Naive thymus-derived CD8-positive, alpha-beta T cell (primary cell): ENCODE measurements around the gene NKAIN2. TPM values are rescaled to one million over a fixed set of nuclear protein-coding genes. Genes with fewer than 3 reads are reported as not detected.
"Not testable (repeated sequence)": the region's sequence is repeated elsewhere in the genome, so short reads cannot be mapped to it uniquely, and the experiment has no call there.

Source experiments
- ATAC-seq, 2 donors: fragments of 150-1000 bp; cut with Tn5 transposase in 1 of 2; sonication (Bioruptor Pico), chemical (Tn5 transposase) in 1 of 2; 1 replicate in 1 of 2; 2 replicates in 1 of 2; pipeline ENCODE4 v1.10.0; 2021; ENCODE audit warnings: mild to moderate bottlenecking in 2 of 2, moderate library complexity in 2 of 2
- POLR2A ChIA-PET: fragments of 350-600 bp; sonication (Branson Sonifier 250); formaldehyde crosslinking; loops from one replicate; lab custom pipeline; 2021; ENCODE audit warnings: antibody characterized with exemption; lab: Charles Lee
- DNase-seq, 10 donors: peaks; one replicate each; pipeline versions ENCODE4 v3.0.0 to v3.0.0-alpha.2; 2020 to 2022
- H3K27ac Mint-ChIP-seq, 10 donors: one replicate each; pipeline ENCODE4 v1.8.0; 2020 to 2022; ENCODE audit warnings: mild to moderate bottlenecking in 10 of 10, mixed read lengths in 10 of 10, moderate library complexity in 4 of 10, inconsistent platforms in 1 of 10
- H3K27me3 Mint-ChIP-seq, 5 donors: one replicate each; pipeline ENCODE4 v1.8.0; 2021 to 2022; ENCODE audit warnings: mixed read lengths in 5 of 5
- H3K36me3 Mint-ChIP-seq, 3 donors: one replicate each; pipeline ENCODE4 v1.8.0; 2020 to 2022; ENCODE audit warnings: mixed read lengths in 3 of 3, mild to moderate bottlenecking in 2 of 3, inconsistent platforms in 1 of 3
- H3K4me1 Mint-ChIP-seq, 4 donors: one replicate each; pipeline ENCODE4 v1.8.0; 2021 to 2022; ENCODE audit warnings: mixed read lengths in 4 of 4
- H3K4me3 Mint-ChIP-seq, 10 donors: one replicate each; pipeline ENCODE4 v1.8.0; 2020 to 2022; ENCODE audit warnings: mild to moderate bottlenecking in 10 of 10, mixed read lengths in 10 of 10, moderate library complexity in 6 of 10, inconsistent platforms in 1 of 10
- H3K9me3 Mint-ChIP-seq, 9 donors: one replicate each; pipeline ENCODE4 v1.8.0; 2020 to 2022; ENCODE audit warnings: mixed read lengths in 9 of 9, mild to moderate bottlenecking in 3 of 9, inconsistent platforms in 1 of 9, moderate library complexity in 1 of 9
- polyA plus RNA-seq, 3 donors: library from polyadenylated mRNA; unstranded; fragments of 300-500 nt; fragmentation: Illumina TruSeq; gene quantifications; one replicate each; pipeline ENCODE4 v1.2.3, GENCODE V29; 2021
- total RNA-seq, 8 experiments: library from RNA in 2 of 8; stranded (reverse) in 2 of 8; gene quantifications; one replicate each; pipeline ENCODE4 v1.2.3 and lab custom pipeline; 2021 to 2026

NKAIN2 gene
- total and polyA plus RNA-seq, 5 experiments from 2014 or later, result not detected

DNA sequence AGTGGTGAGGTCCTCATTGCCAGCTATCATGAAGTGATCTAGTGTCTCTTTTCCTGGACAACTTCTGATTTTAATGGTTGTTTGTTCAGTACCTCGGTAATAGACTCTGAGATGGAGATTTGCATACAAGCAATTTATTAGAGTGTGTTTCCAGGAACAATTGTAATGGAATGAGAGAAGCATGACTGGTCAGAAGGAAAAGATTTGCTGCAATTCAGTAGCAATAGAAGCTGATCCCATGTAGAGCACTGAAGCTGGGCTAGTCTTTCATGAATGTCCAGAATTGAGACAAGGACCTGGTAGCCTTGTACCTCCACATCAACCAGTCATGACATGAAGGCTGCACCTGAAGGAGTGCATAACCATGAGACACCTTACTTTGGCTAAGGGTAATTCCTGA is 526.5 kb downstream of the NKAIN2 start:
- ATAC-seq, result no peak
- no peak overlapping the region for H3K27ac Mint-ChIP-seq
- no peak for DNase-seq
- H3K27me3 Mint-ChIP-seq, result peaks cover 0 to 2% (median 0%) of the 10 kb centered on the region in 5 donors
- H3K36me3 Mint-ChIP-seq, result no peaks in the 10 kb centered on the region
- H3K4me3 Mint-ChIP-seq, result no peak overlapping the region
- H3K4me1 Mint-ChIP-seq, result no peaks in the 10 kb centered on the region
- peaks cover 0 to 7% (median 0%) of the 10 kb centered on the region in 9 donors for H3K9me3 Mint-ChIP-seq
- POLR2A ChIA-PET, result no interaction called here

DNA sequence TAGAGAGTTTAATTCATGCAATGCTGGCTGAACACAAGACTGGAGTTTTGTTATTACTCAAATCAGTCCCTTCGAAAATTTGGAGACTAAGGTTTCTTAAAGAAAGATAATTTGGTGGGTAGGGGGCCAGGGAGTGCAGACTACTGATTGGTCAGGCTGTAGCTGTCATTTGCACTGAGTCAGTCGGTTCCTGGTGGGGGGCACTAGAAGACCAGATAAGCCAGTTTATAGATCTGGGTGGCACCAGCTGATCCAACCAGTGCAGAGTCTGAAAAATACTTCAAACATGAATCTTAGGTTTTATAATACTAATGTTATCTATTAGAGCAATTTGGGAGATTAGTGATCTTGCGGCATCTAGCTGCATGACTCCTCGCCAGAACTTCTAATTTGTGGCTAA is 530.7 kb downstream of the NKAIN2 start:
- Mint-ChIP-seq H3K4me3 (no peak overlapping the region), H3K27ac (no peak overlapping the region), H3K9me3 (peaks cover 0 to 7% (median 0%) of the 10 kb centered on the region in 9 donors), H3K27me3 (peaks cover 0 to 2% (median 0%) of the 10 kb centered on the region in 5 donors), H3K4me1 (no peaks in the 10 kb centered on the region), H3K36me3 (no peaks in the 10 kb centered on the region)
- ATAC-seq, result no peak
- POLR2A ChIA-PET, result no interaction called here
- DNase-seq, result no peak

DNA sequence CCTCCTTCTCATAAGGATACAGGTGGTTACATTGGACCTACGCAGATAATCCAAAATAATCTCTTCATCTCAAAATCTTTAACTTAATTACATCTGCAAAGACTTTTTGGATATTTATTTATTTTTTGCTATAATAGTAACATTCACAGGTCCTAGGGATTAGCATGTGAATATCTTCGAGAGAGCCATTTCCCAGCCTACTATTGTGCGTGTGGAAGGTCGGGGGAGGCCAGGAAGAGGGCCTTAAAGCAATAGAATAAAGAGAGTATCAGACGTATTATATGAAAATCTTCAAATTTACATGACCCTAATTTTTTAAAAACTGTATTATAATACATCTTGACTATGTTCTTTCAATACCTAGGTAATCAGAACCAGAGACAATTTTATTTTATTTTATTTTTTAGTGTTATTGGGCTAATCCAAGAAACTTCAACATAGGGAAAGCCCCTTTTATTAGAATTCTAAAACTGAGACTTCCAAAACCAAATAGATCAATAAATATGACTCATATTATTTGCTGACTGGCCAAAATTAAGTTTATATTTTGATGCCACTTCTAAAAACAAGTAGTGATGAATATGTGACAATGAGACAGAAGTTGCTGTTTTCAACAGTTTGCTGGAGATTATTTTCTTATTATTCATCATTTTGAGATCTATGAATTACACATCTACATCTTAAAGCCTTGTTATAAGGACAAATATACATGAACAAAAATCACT is 536.1 kb downstream of the NKAIN2 start:
- Mint-ChIP-seq H3K27ac (no peak overlapping the region), H3K4me3 (no peak overlapping the region), H3K36me3 (no peaks in the 10 kb centered on the region), H3K9me3 (peaks cover 0 to 4% (median 3%) of the 10 kb centered on the region in 9 donors), H3K27me3 (no peaks in the 10 kb centered on the region), H3K4me1 (no peaks in the 10 kb centered on the region)
- DNase-seq (no peak), ATAC-seq (no peak)
- POLR2A ChIA-PET, result no interaction called here

DNA sequence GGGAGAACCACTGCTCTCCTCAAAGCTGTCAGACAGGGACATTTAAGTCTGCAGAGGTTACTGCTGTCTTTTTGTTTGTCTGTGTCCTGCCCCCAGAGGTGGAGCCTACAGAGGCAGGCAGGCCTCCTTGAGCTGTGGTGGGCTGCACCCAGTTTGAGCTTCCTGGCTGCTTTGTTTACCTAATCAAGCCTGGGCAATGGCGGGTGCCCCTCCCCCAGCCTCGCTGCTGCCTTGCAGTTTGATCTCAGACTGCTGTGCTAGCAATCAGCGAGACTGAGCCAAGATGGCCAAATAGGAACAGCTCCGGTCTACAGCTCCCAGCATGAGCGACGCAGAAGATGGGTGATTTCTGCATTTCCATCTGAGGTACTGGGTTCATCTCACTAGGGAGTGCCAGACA is 544.7 kb downstream of the NKAIN2 start:
- ATAC-seq, result not testable (repeated sequence)

DNA sequence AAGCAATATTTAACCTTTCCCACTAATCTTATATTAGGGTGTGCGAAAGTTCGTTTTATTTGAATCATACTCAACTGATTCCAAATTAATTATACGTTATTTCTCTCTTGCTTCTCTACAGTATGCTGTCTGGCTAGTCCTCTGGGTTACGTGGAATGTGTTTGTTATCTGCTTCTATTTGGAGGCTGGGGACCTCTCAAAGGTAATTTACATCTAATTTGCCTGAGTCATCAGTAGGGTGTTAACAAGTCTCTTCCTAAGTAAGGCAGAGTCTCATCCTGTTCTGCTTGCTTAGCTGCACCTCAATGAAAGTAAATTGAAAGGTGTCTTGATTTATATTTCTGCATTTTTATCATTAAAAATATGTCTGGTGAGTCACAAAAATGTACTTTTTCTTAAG is 551.5 kb downstream of the NKAIN2 start:
- no peaks in the 10 kb centered on the region for H3K27me3 Mint-ChIP-seq
- H3K4me1 Mint-ChIP-seq, result no peaks in the 10 kb centered on the region
- ATAC-seq, result no peak
- POLR2A ChIA-PET, result no interaction called here
- peaks cover 0 to 22% (median 3%) of the 10 kb centered on the region in 9 donors for H3K9me3 Mint-ChIP-seq
- DNase-seq, result no peak
- no peak overlapping the region for H3K27ac Mint-ChIP-seq
- H3K36me3 Mint-ChIP-seq, result no peaks in the 10 kb centered on the region
- H3K4me3 Mint-ChIP-seq, result no peak overlapping the region

More for the DNA sequence above, 544.7 kb downstream of the NKAIN2 start:
- POLR2A ChIA-PET, H3K4me1 Mint-ChIP-seq, H3K36me3 Mint-ChIP-seq, H3K27me3 Mint-ChIP-seq, DNase-seq, H3K27ac Mint-ChIP-seq, H3K4me3 Mint-ChIP-seq: not testable (repeated sequence)
- peaks cover 0 to 19% (median 4%) of the 10 kb centered on the region in 9 donors for H3K9me3 Mint-ChIP-seq

DNA sequence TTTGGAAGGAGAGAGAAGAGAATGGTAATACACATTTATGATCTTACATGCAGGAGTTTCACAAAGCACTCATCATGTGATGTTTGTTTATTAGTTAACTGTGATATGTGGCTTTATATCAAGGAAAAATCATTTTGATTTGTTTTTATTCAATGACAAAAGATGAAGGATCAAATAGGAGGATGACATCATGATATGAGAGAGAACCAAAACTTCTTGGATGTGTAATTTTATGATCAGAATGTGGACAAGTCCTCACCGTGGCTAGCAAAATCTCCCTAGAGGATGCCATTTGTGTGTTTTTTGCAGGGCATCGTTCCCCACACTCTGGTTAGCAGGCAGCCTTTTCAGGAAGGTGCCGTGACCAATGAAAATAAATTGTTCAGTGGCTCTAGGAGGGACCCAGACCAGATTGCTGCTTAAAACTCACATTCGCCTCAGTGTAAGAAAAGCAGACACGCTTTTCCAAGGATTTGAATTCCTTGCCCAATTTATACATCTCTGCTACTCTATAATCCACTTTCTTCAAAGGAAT is 552.7 kb downstream of the NKAIN2 start:
- H3K4me1 Mint-ChIP-seq, result no peaks in the 10 kb centered on the region
- H3K9me3 Mint-ChIP-seq, result peaks cover 0 to 25% (median 3%) of the 10 kb centered on the region in 9 donors
- no peaks in the 10 kb centered on the region for H3K27me3 Mint-ChIP-seq
- POLR2A ChIA-PET, result no interaction called here
- no peak overlapping the region for H3K4me3 Mint-ChIP-seq
- DNase-seq, result no peak
- no peaks in the 10 kb centered on the region for H3K36me3 Mint-ChIP-seq
- ATAC-seq, result no peak
- H3K27ac Mint-ChIP-seq, result no peak overlapping the region

DNA sequence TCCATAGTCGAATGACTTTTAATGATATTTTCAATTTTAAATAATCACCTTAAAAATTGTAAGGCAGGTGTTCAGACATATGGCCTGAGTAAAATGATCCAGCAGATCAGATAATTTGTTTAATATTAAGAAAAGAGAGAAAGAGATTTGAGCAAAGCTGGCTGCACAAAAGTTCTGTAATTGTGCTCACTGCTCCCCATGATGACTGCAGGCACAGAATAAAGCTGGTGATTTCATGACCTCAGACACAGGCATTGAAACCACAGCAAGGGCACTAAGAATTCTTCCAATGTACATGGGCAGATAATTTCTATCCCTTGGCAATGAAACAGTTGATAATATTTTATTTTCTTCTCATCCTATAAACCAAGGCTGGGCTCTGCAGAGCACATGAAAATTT is 553.1 kb downstream of the NKAIN2 start:
- no peak for DNase-seq
- Mint-ChIP-seq H3K36me3 (no peaks in the 10 kb centered on the region), H3K9me3 (peaks cover 0 to 29% (median 3%) of the 10 kb centered on the region in 9 donors), H3K27ac (no peak overlapping the region), H3K4me3 (no peak overlapping the region), H3K4me1 (no peaks in the 10 kb centered on the region), H3K27me3 (no peaks in the 10 kb centered on the region)
- POLR2A ChIA-PET, result no interaction called here
- no peak for ATAC-seq

DNA sequence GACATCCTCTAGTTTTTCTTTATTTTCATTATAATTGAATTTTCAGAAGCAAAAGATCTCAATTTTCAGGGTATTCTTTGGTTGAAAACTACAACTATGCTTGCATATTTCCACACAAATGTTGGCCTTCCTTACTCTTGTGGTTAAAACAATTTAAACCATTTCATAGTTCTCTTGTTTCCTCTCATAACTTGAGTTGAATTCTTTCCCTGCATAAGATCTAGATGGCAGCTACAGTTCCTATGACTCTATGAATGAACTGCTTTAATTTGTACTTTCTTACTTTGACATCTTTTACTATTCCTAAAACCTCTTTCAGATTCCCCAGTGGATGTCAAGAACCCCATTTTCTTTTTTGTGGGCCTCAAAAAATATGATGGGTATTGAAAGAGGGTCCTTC is 564.5 kb downstream of the NKAIN2 start:
- no peaks in the 10 kb centered on the region for H3K4me1 Mint-ChIP-seq
- DNase-seq (no peak), ATAC-seq (no peak)
- no peaks in the 10 kb centered on the region for H3K27me3 Mint-ChIP-seq
- POLR2A ChIA-PET, result no interaction called here
- H3K4me3 Mint-ChIP-seq, result no peak overlapping the region
- peaks cover 0 to 21% (median 3%) of the 10 kb centered on the region in 9 donors for H3K9me3 Mint-ChIP-seq
- H3K27ac Mint-ChIP-seq, result no peak overlapping the region
- H3K36me3 Mint-ChIP-seq, result no peaks in the 10 kb centered on the region

DNA sequence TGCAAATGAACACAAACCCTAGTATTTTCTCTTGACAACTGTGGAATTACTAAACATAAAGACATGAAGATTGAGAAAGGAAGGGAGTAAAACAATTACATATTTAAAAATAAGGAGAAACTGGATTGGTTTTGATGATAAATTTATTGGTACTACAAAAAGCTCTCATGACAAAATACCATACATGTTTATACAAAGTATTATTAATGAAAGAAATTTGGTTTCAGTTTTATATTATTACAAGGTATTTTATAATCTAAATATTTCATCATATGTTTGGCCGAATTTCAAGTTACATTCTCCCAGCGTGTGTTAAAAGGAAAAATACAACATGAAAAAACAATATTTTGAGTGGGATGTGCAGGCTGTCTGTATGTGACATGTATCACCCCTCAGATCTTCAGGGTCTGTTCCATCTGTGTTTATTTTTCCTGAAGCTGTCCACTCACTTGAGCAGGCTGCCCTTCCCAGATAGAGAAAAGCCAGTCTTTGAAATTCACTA is 568.4 kb downstream of the NKAIN2 start:
- no peak overlapping the region for H3K4me3 Mint-ChIP-seq
- no peaks in the 10 kb centered on the region for H3K4me1 Mint-ChIP-seq
- H3K27ac Mint-ChIP-seq, result no peak overlapping the region
- H3K9me3 Mint-ChIP-seq, result peaks cover 0 to 8% (median 0%) of the 10 kb centered on the region in 9 donors
- ATAC-seq, result no peak
- POLR2A ChIA-PET, result no interaction called here
- no peaks in the 10 kb centered on the region for H3K27me3 Mint-ChIP-seq
- no peak for DNase-seq
- H3K36me3 Mint-ChIP-seq, result no peaks in the 10 kb centered on the region

DNA sequence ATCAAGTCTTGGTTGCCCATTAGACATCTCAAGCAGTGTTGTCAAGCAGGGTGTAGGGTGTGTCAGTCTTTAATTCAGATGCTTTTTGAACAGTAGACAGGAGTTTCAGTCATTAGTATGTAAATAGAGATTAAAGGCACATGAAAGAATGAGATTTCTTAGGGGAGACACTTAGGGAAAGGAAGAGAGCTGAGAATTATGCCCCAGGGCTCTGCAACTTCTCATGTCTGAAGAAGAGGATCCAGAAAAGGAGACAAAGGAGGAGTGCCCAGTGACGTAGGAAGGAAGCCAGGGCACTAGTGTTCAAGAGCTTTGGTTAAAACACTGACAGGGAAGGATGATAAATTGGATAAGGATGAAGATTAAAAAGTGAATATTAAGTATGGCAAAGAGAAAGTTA is 569.7 kb downstream of the NKAIN2 start:
- DNase-seq (no peak), ATAC-seq (no peak)
- H3K4me1 Mint-ChIP-seq, result no peaks in the 10 kb centered on the region
- no peaks in the 10 kb centered on the region for H3K36me3 Mint-ChIP-seq
- no peaks in the 10 kb centered on the region for H3K27me3 Mint-ChIP-seq
- H3K4me3 Mint-ChIP-seq, result no peak overlapping the region
- peaks cover 0 to 11% (median 0%) of the 10 kb centered on the region in 9 donors for H3K9me3 Mint-ChIP-seq
- POLR2A ChIA-PET, result no interaction called here
- H3K27ac Mint-ChIP-seq, result no peak overlapping the region

DNA sequence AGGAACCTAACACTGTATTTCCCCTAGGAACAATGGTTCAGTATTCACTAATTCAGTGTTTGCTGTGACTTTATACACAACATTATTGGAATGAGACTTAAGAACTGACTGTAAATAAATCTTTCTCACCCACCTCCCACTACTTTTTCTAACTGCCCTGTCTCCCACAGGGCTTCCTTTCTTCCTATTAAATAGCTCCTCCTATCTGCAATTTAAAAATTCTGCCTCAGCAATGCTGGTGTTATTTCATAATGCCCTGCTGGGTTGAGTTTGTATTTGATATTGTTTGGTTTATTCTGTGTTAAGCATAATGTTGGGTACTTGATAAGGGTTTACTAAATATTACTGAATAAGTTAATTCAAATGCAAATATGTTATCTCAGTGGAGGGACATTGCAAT is 585.5 kb downstream of the NKAIN2 start:
- Mint-ChIP-seq H3K9me3 (peaks cover 0 to 9% (median 3%) of the 10 kb centered on the region in 9 donors), H3K4me1 (no peaks in the 10 kb centered on the region), H3K27ac (no peak overlapping the region), H3K27me3 (no peaks in the 10 kb centered on the region), H3K36me3 (no peaks in the 10 kb centered on the region), H3K4me3 (no peak overlapping the region)
- DNase-seq, result no peak
- no peak for ATAC-seq
- POLR2A ChIA-PET, result no interaction called here

DNA sequence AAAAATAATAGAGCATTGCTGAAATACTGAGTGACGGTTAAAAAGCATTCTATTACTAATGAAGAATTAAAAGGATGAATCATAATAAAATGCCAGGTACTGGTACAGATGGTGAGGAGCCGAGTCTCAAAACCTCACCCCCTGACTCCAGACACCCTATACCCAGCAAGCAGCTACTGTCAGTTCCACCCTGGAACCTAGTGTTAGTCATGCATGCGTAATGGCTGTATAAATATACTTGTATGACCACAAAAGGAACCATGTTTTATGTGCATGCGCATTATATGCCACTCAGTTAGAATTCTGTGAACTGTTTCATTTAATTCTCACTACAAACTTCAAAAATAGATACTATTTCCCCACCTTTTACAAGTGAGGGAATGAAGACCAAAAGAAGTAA is 589.9 kb downstream of the NKAIN2 start:
- Mint-ChIP-seq H3K27ac (no peak overlapping the region), H3K36me3 (no peaks in the 10 kb centered on the region), H3K4me3 (no peak overlapping the region), H3K27me3 (no peaks in the 10 kb centered on the region), H3K4me1 (no peaks in the 10 kb centered on the region), H3K9me3 (peaks cover 0 to 11% (median 3%) of the 10 kb centered on the region in 9 donors)
- ATAC-seq (no peak), DNase-seq (no peak)
- POLR2A ChIA-PET, result no interaction called here

DNA sequence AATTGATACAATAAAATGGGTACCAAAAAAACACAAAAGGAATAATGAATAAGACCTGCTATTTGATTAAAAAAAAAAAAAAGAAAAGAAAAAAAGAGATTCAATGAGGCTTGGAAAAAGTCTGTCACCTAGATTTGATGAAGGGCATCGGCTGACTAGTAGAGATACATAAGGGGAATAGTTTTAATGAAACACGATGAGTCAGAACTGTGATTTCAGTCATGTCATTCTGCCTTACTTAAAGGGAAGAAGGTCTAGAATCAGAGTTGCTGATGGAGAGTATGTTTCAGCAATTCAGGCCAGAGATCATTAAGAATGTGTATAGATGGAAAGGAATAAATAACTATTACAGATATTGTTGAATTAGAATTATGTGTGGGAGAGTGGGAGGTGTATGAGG is 592.7 kb downstream of the NKAIN2 start:
- POLR2A ChIA-PET, result no interaction called here
- no peaks in the 10 kb centered on the region for H3K36me3 Mint-ChIP-seq
- H3K4me3 Mint-ChIP-seq, result no peak overlapping the region
- no peaks in the 10 kb centered on the region for H3K27me3 Mint-ChIP-seq
- H3K27ac Mint-ChIP-seq, result no peak overlapping the region
- no peak for ATAC-seq
- no peak for DNase-seq
- H3K9me3 Mint-ChIP-seq, result peaks cover 0 to 11% (median 0%) of the 10 kb centered on the region in 9 donors
- no peaks in the 10 kb centered on the region for H3K4me1 Mint-ChIP-seq
